DND-41 (cell line): ENCODE results near the gene RSF1.
A peak's percentile ranks its signal among the peaks of the same experiment; 100 is the strongest.

Experiments
- ATAC-seq: fragments of 200-7000 bp; cut with Tn5 transposase; 3 replicates; pipeline ENCODE4 v1.9.1; 2021; ENCODE audit warnings: low read depth; ENCODE audit not compliant: insufficient read depth
- DNase-seq: peaks from one replicate; pipeline ENCODE4 v3.0.0-alpha.2; 2020
- H2AFZ ChIP-seq: 2 replicates; pipeline ENCODE4 v1.6.0; 2012; ENCODE audit warnings: low read depth, low read length
- H3K27ac ChIP-seq: 2 replicates; pipeline ENCODE4 v1.5.1; 2012; ENCODE audit warnings: low read length, inconsistent platforms
- H3K27me3 ChIP-seq: fragments of 200-600 bp; sonication (generic); 2 replicates; pipeline ENCODE4 v1.6.0; 2012; ENCODE audit warnings: low read length, mild to moderate bottlenecking, inconsistent platforms; ENCODE audit not compliant: insufficient read depth, poor library complexity
- H3K36me3 ChIP-seq: 2 replicates; pipeline ENCODE4 v1.5.1; 2012; ENCODE audit warnings: low read length, inconsistent platforms; ENCODE audit not compliant: insufficient read depth
- H3K4me1 ChIP-seq: 2 replicates; pipeline ENCODE4 v1.5.1; 2012; ENCODE audit warnings: mild to moderate bottlenecking, low read length; ENCODE audit not compliant: insufficient read depth
- H3K4me2 ChIP-seq: 2 replicates; pipeline ENCODE4 v1.6.0; 2012; ENCODE audit warnings: mild to moderate bottlenecking, moderate library complexity, low read length, inconsistent platforms; ENCODE audit not compliant: insufficient read depth
- H3K4me3 ChIP-seq, 2 experiments: fragments of 200-600 bp in 1 of 2; shearing (Covaris generic) in 1 of 2; 2 replicates each; pipeline ENCODE4 v1.5.1; 2012 to 2016; ENCODE audit warnings: inconsistent platforms in 2 of 2, low read length in 2 of 2, mild to moderate bottlenecking in 2 of 2, low read depth in 1 of 2, moderate library complexity in 1 of 2
- H3K79me2 ChIP-seq: 2 replicates; pipeline ENCODE4 v1.6.0; 2012; ENCODE audit warnings: low read length, inconsistent platforms; ENCODE audit not compliant: insufficient read depth
- H3K9ac ChIP-seq: 2 replicates; pipeline ENCODE4 v1.6.0; 2012; ENCODE audit warnings: low read depth, mild to moderate bottlenecking, inconsistent platforms, low read length, moderate library complexity
- H3K9me3 ChIP-seq: 2 replicates; pipeline ENCODE4 v1.5.1; 2012; ENCODE audit warnings: low read length, moderate library complexity, mild to moderate bottlenecking, inconsistent platforms; ENCODE audit not compliant: insufficient read depth, severe bottlenecking
- H4K20me1 ChIP-seq: 2 replicates; pipeline ENCODE4 v1.6.0; 2012; ENCODE audit warnings: low read length; ENCODE audit not compliant: insufficient read depth
- EZH2 ChIP-seq: IDR thresholded peaks from 3 replicates; pipeline ENCODE4 v1.6.1; 2012; ENCODE audit warnings: borderline replicate concordance, low read depth, mild to moderate bottlenecking, moderate library complexity, low read length, inconsistent platforms; ENCODE audit not compliant: severe bottlenecking
- TF ChIP-seq, protein P1 (sequence below): IDR thresholded peaks from 2 replicates; pipeline ENCODE4 v1.5.1; 2012; ENCODE audit warnings: borderline replicate concordance, low read length, moderate library complexity, mild to moderate bottlenecking; ENCODE audit not compliant: poor library complexity, severe bottlenecking; ENCODE audit errors: extremely low read depth

RSF1 gene

GRCh38 chr11:77820565-77821348, at the start of gene RSF1, which contains the start of gene AAMDC:
Gene RSF1 (minus strand): TSS chr11:77820722. CDS start chr11:77820714, 8 bp downstream.
Gene AAMDC (plus strand): TSS chr11:77821144. CDS start chr11:77842497, 21,353 bp downstream.
- TF ChIP-seq, protein P1, sequence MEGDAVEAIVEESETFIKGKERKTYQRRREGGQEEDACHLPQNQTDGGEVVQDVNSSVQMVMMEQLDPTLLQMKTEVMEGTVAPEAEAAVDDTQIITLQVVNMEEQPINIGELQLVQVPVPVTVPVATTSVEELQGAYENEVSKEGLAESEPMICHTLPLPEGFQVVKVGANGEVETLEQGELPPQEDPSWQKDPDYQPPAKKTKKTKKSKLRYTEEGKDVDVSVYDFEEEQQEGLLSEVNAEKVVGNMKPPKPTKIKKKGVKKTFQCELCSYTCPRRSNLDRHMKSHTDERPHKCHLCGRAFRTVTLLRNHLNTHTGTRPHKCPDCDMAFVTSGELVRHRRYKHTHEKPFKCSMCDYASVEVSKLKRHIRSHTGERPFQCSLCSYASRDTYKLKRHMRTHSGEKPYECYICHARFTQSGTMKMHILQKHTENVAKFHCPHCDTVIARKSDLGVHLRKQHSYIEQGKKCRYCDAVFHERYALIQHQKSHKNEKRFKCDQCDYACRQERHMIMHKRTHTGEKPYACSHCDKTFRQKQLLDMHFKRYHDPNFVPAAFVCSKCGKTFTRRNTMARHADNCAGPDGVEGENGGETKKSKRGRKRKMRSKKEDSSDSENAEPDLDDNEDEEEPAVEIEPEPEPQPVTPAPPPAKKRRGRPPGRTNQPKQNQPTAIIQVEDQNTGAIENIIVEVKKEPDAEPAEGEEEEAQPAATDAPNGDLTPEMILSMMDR: peak; percentile 81
- TF ChIP-seq EZH2: no peak
- no peaks in the 10 kb centered on the region for H3K9me3 ChIP-seq
- peaks cover 35% of the 10 kb centered on the region for H4K20me1 ChIP-seq
- H3K36me3 ChIP-seq: peaks cover 5% of the 10 kb centered on the region; the same call in 1 of the 2 replicates
- peak within 1 kb of the TSS; percentile 98 for H3K9ac ChIP-seq
- peak within 1 kb of the TSS; percentile 92 to 98 for H3K4me3 ChIP-seq
- peaks cover 58% of the 10 kb centered on the region for H3K79me2 ChIP-seq
- H3K27me3 ChIP-seq: no peaks in the 10 kb centered on the region
- H3K4me1 ChIP-seq: peaks cover 38% of the 10 kb centered on the region
- ATAC-seq: peak; percentile 87
- H3K27ac ChIP-seq: peak within 1 kb of the TSS; percentile 86
- H3K4me2 ChIP-seq: peak within 1 kb of the TSS; percentile 99
- DNase-seq: peak; percentile 98
- H2AFZ ChIP-seq: peak within 1 kb of the TSS; percentile 98

- Histone ChIP-seq H3K9ac (no peak overlapping the region), H3K9me3 (no peaks in the 10 kb centered on the region), H2AFZ (no peak overlapping the region), H3K36me3 (peaks cover 15% of the 10 kb centered on the region), H3K79me2 (no peaks in the 10 kb centered on the region), H3K4me3 (no peak overlapping the region), H3K27me3 (no peaks in the 10 kb centered on the region), H3K4me2 (no peak overlapping the region), H3K4me1 (no peaks in the 10 kb centered on the region), H3K27ac (no peak overlapping the region), H4K20me1 (no peaks in the 10 kb centered on the region)
- DNase-seq (no peak), ATAC-seq (no peak)
- TF ChIP-seq, protein P1: no peak
- TF ChIP-seq EZH2: no peak
Measured at GRCh38 chr11:77868744-77869143, 48.2 kb upstream of the RSF1 start.

- ATAC-seq: no peak
- H3K27ac ChIP-seq: no peak overlapping the region
Measured at GRCh38 chr11:77866336-77866735, 45.8 kb upstream of the RSF1 start.

More at GRCh38 chr11:77866336-77866735, 45.8 kb upstream of the RSF1 start:
- no peaks in the 10 kb centered on the region for H4K20me1 ChIP-seq
- no peaks in the 10 kb centered on the region for H3K9me3 ChIP-seq
- DNase-seq: no peak
- H3K4me1 ChIP-seq: no peaks in the 10 kb centered on the region
- no peaks in the 10 kb centered on the region for H3K27me3 ChIP-seq
- no peaks in the 10 kb centered on the region for H3K79me2 ChIP-seq
- H3K4me2 ChIP-seq: no peak overlapping the region
- peaks cover 6% of the 10 kb centered on the region; the same call in 1 of the 2 replicates for H3K36me3 ChIP-seq
- TF ChIP-seq EZH2: no peak
- TF ChIP-seq, protein P1: no peak
- H3K9ac ChIP-seq: no peak overlapping the region
- H3K4me3 ChIP-seq: no peak overlapping the region
- no peak overlapping the region for H2AFZ ChIP-seq
